Prostate gland (tissue), 2 donors: ENCODE data around the gene CHRNA4.

Experiments used
- CTCF ChIP-seq, 4 experiments: fragments of 200-600 bp in 2 of 4; fragments of 450-650 bp in 2 of 4; sonication (generic) in 2 of 4; IDR thresholded peaks; 1 replicate in 3 of 4; 2 replicates in 1 of 4; pipeline ENCODE4 v1.5.1; 2016 to 2019; ENCODE audit warnings: antibody characterized with exemption in 4 of 4, mild to moderate bottlenecking in 2 of 4, moderate library complexity in 2 of 4
- POLR2A ChIP-seq: fragments of 450-650 bp; IDR thresholded peaks from one replicate; pipeline ENCODE4 v1.6.1; 2016; ENCODE audit warnings: antibody characterized with exemption, mild to moderate bottlenecking
- POLR2AphosphoS5 ChIP-seq: sonication (generic); formaldehyde crosslinking; IDR thresholded peaks from one replicate; pipeline ENCODE4 v1.6.1; 2017; ENCODE audit warnings: antibody characterized with exemption

GRCh38 chr20:63322146-63322932 lies 38.8 kb downstream of the CHRNA4 start:
- no peak for TF ChIP-seq CTCF (IDR thresholded peaks at IDR 0.05)
- TF ChIP-seq POLR2A: no peak
- TF ChIP-seq POLR2AphosphoS5: no peak
